Glomerular visceral epithelial cell (primary cell): Measurements from ENCODE around the gene BRCA1.
A peak's percentile ranks its signal among the peaks of the same experiment; 100 is the strongest.
"Not testable (repeated sequence)": the region's sequence is repeated elsewhere in the genome, so short reads cannot be mapped to it uniquely, and the experiment has no call there.

Source experiments
- DNase-seq: peaks from one replicate; pipeline ENCODE4 v3.0.0-alpha.2; 2016; ENCODE audit errors: extremely low spot score

The BRCA1 gene

DNA sequence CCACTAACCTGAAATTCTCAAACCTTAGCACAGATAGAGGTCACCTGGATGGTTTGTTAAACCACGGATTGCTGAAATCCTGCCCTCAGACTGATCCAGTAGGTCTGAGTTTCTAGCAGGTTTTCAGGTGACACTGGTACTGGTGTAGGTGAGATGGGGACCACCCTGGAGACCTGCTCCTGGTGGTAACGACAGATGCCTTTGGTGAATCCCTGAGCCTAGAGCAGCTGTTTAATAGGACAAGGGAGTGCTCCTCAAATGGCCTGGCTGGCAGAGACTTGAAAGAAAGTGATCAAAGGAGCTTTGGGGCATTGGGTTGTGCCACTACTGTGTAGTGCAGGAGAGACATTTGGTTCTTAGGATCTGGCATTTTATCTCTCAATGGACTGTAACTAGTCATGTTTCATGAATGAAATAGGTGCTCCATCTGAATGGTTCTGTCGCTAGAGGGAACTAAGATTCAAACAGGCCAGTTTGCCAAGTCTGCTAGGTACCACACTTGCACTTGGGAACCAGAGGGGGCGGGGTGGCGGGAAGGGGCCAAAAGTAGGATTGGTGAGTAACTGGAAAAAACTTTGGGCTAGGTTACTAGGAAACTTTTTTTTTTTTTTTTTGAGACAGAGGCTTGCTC lies 121.5 kb downstream of the BRCA1 start:
- peak; percentile 57 for DNase-seq

DNA sequence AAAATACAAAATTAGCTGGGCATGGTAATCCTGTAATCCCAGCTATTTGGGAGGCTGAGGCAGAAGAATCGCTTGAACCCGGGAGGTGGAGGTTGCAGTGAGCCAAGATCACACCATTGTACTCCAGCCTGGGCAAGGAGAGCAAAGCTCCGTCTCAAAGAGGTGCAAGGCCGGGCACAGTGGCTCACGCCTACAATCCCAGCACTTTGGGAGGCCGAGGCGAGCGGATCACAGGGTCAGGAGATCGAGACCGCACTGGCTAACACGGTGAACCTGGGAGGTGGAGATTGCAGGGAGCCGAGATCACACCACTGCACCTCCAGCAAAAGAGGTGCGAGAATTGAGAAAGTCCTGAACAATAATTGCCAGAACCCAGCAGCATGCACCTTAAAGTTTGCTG lies 124.3 kb downstream of the BRCA1 start:
- not testable (repeated sequence) for DNase-seq

DNA sequence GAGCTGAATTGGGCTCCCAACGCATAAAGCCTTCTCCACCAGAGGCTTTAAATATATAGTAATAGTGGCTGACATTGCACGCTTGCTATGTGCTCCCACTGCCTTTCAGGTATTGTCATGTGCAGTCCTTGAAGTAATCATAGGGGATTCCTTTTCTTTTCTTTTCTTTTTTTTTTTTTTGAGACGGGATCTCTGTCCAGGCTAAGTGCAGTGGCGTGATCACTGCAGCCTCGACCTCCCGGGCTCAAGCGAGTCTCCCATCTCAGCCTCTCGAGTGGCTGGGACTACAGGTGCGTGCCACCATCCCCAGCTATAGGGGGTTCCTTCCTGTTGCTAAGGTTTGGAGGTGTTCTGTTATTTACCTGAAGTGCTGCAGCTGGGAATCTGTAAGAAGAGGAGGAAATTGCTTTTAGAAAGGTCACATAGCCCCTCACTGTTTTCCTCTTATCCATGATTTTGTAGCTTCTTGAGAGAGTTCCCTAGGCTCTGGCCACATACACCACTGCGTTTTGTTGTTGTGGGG lies 126.1 kb downstream of the BRCA1 start:
- no peak for DNase-seq

DNA sequence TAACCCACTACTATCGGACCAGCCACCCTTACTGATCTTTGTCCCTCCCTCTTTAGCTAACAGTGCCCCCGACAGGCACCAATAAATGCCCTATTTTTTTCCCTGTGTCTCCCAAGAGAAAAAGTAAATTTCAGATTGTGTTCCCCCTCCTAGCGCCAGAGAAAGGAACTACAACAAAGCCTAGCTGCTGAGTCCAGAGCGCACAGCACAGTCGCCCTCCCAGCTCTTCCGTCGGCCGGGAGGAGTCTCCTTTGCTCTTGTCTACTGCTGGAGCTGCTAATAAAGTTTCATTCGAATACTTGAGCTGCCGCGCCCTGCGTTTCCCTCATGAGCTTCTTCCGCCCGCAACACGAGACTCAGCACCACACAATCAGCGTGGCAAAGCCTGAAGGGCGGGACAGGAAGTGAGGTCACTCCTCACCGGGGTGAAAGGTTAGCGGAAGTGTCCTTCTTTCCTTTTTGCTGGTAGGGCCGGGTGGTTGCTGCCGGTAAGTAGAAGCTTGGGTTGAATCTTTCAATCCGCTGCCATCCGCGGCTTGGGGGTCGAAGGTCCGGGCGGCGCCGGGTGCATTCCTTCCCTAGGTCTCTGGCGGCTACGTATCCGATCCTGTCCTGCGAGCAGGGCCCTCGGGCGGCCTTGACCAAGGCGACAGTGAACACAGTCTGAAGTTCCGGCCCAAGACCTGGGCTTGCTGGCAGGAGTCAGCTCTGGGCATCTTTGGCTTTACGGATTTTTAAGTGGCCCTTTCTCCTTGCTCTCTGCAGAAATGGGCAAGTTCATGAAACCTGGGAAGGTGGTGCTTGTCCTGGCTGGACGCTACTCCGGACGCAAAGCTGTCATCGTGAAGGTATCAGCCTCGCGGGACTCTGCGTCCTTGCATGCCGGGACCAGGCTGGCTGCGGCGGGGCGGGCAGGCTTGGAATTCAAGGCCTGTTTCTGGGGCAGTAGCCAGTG lies 126.9 kb downstream of the BRCA1 start, which contains the start of gene RPL27:
Gene RPL27 (plus strand): TSS at position 436 of the 955 bp plus-strand sequence. CDS start 332 bp downstream, at position 768.
- DNase-seq = peak; percentile 100

DNA sequence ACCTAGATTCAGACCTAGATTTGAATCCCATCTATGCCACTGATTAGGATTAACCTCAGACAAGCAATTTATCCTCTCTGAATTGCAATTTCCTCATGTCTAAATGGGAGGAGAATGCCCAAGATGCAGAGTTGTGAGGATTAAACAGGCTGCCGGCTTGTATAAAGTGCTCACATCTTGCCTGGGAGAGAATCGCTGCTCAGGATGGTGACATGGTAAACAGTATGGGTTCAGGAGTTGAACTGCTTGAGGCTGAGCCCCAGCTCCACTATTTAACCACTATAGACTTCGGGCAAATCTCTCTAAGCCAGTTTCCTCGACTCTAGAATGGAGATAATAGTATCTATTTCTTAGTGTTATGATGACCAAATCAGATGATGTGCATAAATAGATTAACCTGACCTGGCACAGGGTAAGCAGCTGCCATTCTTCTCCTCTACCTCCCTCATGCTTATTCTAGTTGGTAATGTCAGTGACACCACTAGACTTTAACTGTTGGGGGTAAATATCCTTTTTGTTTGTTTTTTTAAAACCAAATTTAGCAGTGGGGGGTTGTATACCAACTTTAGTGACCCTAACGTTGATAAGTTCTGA lies 127.7 kb downstream of the BRCA1 start:
- DNase-seq = no peak
